GM21786 (cell line): ENCODE measurements around the gene SYNGR4.

Experiments
- ATAC-seq: cut with Tn5 transposase; IDR thresholded peaks from one replicate; pipeline ENCODE4 v1.9.1; 2021; ENCODE audit not compliant: unreplicated experiment

Gene SYNGR4

GRCh38 chr19:48395499-48395898 lies 31.3 kb downstream of the SYNGR4 start:
- ATAC-seq, result no peak

GRCh38 chr19:48396016-48396823 lies 32.1 kb downstream of the SYNGR4 start:
- ATAC-seq, result no peak

- no peak for ATAC-seq
Measured at GRCh38 chr19:48396824-48397176, 32.6 kb downstream of the SYNGR4 start.

GRCh38 chr19:48397263-48398101 lies 33.3 kb downstream of the SYNGR4 start:
- ATAC-seq, result no peak

GRCh38 chr19:48398102-48398374 lies 33.9 kb downstream of the SYNGR4 start:
- no peak for ATAC-seq

GRCh38 chr19:48398375-48399235 lies 34.4 kb downstream of the SYNGR4 start:
- no peak for ATAC-seq

GRCh38 chr19:48400018-48400742 lies 36.0 kb downstream of the SYNGR4 start:
- ATAC-seq, result no peak

- no peak for ATAC-seq
Measured at GRCh38 chr19:48401287-48401686, 37.1 kb downstream of the SYNGR4 start.

GRCh38 chr19:48403606-48404005 lies 39.4 kb downstream of the SYNGR4 start:
- peak; percentile 61 for ATAC-seq

- ATAC-seq, result no peak
Measured at GRCh38 chr19:48405010-48405659, 41.0 kb downstream of the SYNGR4 start.

GRCh38 chr19:48405850-48406249 lies 41.7 kb downstream of the SYNGR4 start:
- ATAC-seq, result no peak

GRCh38 chr19:48413879-48414587 lies 49.9 kb downstream of the SYNGR4 start:
- no peak for ATAC-seq

GRCh38 chr19:48415395-48415794 lies 51.2 kb downstream of the SYNGR4 start:
- no peak for ATAC-seq

- no peak for ATAC-seq
Measured at GRCh38 chr19:48415806-48416221, 51.6 kb downstream of the SYNGR4 start.

- no peak for ATAC-seq
Measured at GRCh38 chr19:48417421-48417820, 53.3 kb downstream of the SYNGR4 start.

- ATAC-seq, result no peak
Measured at GRCh38 chr19:48418317-48419064, 54.3 kb downstream of the SYNGR4 start.

GRCh38 chr19:48419158-48419920 lies 55.2 kb downstream of the SYNGR4 start:
- ATAC-seq, result no peak

- no peak for ATAC-seq
Measured at GRCh38 chr19:48421548-48421947, 57.4 kb downstream of the SYNGR4 start.
